Type B pancreatic cell (in vitro differentiated cells): Measurements from ENCODE around the gene PTPRT. TPM values are rescaled to one million over a fixed set of nuclear protein-coding genes. Genes with fewer than 3 reads are reported as not detected.

Experiments used
- DNase-seq: peaks from one replicate; pipeline ENCODE4 v3.0.0; 2021; ENCODE audit warnings: mixed read lengths; ENCODE audit not compliant: unreplicated experiment; ENCODE audit errors: extremely low spot score
- H3K27ac Mint-ChIP-seq: 2 replicates; pipeline ENCODE4 v1.8.0; 2021; ENCODE audit warnings: mild to moderate bottlenecking, mixed read lengths
- H3K27me3 Mint-ChIP-seq: 2 replicates; pipeline ENCODE4 v1.8.0; 2021; ENCODE audit warnings: mixed read lengths
- H3K36me3 Mint-ChIP-seq: 2 replicates; pipeline ENCODE4 v1.8.0; 2021; ENCODE audit warnings: mixed read lengths
- H3K4me1 Mint-ChIP-seq: one replicate; pipeline ENCODE4 v1.8.0; 2021; ENCODE audit warnings: mixed read lengths; ENCODE audit not compliant: unreplicated experiment
- H3K4me3 Mint-ChIP-seq: 2 replicates; pipeline ENCODE4 v1.8.0; 2021; ENCODE audit warnings: mild to moderate bottlenecking, mixed read lengths
- H3K9me3 Mint-ChIP-seq: 2 replicates; pipeline ENCODE4 v1.8.0; 2021; ENCODE audit warnings: mixed read lengths
- CTCF ChIP-seq: fragments of 200-600 bp; sonication (generic); conservative IDR thresholded peaks from 2 replicates; pipeline ENCODE4 v1.5.0; 2021; ENCODE audit warnings: antibody characterized with exemption, mild to moderate bottlenecking
- long read RNA-seq: library from polyadenylated mRNA; unstranded; transcript quantifications from one replicate; pipeline ENCODE4 v2.0.0, GENCODE V29; 2020
- total RNA-seq: library from RNA; stranded (reverse); gene quantifications from 2 replicates; pipeline ENCODE4 v1.2.1, GENCODE V29; 2021; ENCODE audit warnings: low replicate concordance

PTPRT gene
- total RNA-seq = 5.8 and 7.0 TPM in 2 replicates
- long read RNA-seq, partial matches to known transcripts = 2 of 7 reads
- long read RNA-seq, other reads (novel, unspliced or antisense) = 5 of 7 reads

- TF ChIP-seq CTCF = no peak
- Mint-ChIP-seq H3K4me1 (peaks cover 7% of the 10 kb centered on the region), H3K4me3 (peak within 1 kb of the TSS; percentile 84), H3K27me3 (peaks cover 86% of the 10 kb centered on the region), H3K9me3 (no peaks in the 10 kb centered on the region), H3K27ac (no peak within 1 kb of the TSS), H3K36me3 (no peaks in the 10 kb centered on the region)
- no peak for DNase-seq
These were observed at the start of gene PTPRT for GRCh38 chr20:43189554-43190331. TSS of gene PTPRT (minus strand) at chr20:43189906. CDS start at chr20:43189733, 173 bp downstream.

- TF ChIP-seq CTCF = no peak
- Mint-ChIP-seq H3K27ac (no peak overlapping the region), H3K27me3 (peaks cover 33% of the 10 kb centered on the region), H3K9me3 (peaks cover 8% of the 10 kb centered on the region), H3K4me1 (peaks cover 3% of the 10 kb centered on the region), H3K4me3 (no peak overlapping the region), H3K36me3 (no peaks in the 10 kb centered on the region)
- DNase-seq = no peak
These were observed 49.1 kb upstream of the PTPRT start for GRCh38 chr20:43238833-43239232.

GRCh38 chr20:43238266-43238665, 48.6 kb upstream of the PTPRT start:
- Mint-ChIP-seq H3K36me3 (no peaks in the 10 kb centered on the region), H3K27me3 (peaks cover 31% of the 10 kb centered on the region), H3K9me3 (peaks cover 8% of the 10 kb centered on the region)

GRCh38 chr20:43237651-43238168, 48.0 kb upstream of the PTPRT start:
- H3K4me1 Mint-ChIP-seq = no peaks in the 10 kb centered on the region
- H3K36me3 Mint-ChIP-seq = no peaks in the 10 kb centered on the region
- H3K4me3 Mint-ChIP-seq = no peak overlapping the region
- no peak for DNase-seq
- H3K9me3 Mint-ChIP-seq = peaks cover 8% of the 10 kb centered on the region
- no peak overlapping the region for H3K27ac Mint-ChIP-seq
- peaks cover 32% of the 10 kb centered on the region for H3K27me3 Mint-ChIP-seq
- no peak for TF ChIP-seq CTCF

More at GRCh38 chr20:43238266-43238665, 48.6 kb upstream of the PTPRT start:
- no peak for DNase-seq
- no peaks in the 10 kb centered on the region for H3K4me1 Mint-ChIP-seq
- no peak for TF ChIP-seq CTCF
- no peak overlapping the region for H3K27ac Mint-ChIP-seq
- H3K4me3 Mint-ChIP-seq = no peak overlapping the region

GRCh38 chr20:43235998-43236397, 46.3 kb upstream of the PTPRT start:
- no peaks in the 10 kb centered on the region for H3K4me1 Mint-ChIP-seq
- no peak for DNase-seq
- H3K4me3 Mint-ChIP-seq = no peak overlapping the region
- no peak for TF ChIP-seq CTCF
- H3K36me3 Mint-ChIP-seq = no peaks in the 10 kb centered on the region
- peaks cover 20% of the 10 kb centered on the region for H3K27me3 Mint-ChIP-seq
- H3K27ac Mint-ChIP-seq = no peak overlapping the region
- peaks cover 8% of the 10 kb centered on the region for H3K9me3 Mint-ChIP-seq
